ENCODE results near the gene AKAP8L. TPM values are rescaled to one million over a fixed set of nuclear protein-coding genes. Genes with fewer than 3 reads are reported as not detected.
A peak's percentile ranks its signal among the peaks of the same experiment; 100 is the strongest.

Gene AKAP8L
- total and polyA plus RNA-seq, 2 of the 8 experiments (the other 6 are each of a cell fraction or from before 2014, with no cell fraction given) = 75.1 to 138 TPM

- DNase-seq (ENCODE audit: low read depth in 1 of 2, low spot score in 2 of 2) (no peak), FAIRE-seq (no peak)
- peaks cover 0 to 13% (median 8%) of the 10 kb centered on the region in 4 experiments; a peak in 5 of 7 replicates for H3K4me1 ChIP-seq (replicated peaks in 1 of 4; ENCODE audit: control insufficient read depth in 3 of 4, insufficient read depth in 4 of 4, low read length in 3 of 4)
- H3K56ac ChIP-seq (replicated peaks; ENCODE audit: insufficient read length, low read depth, low read length) = no peak overlapping the region
- no peak overlapping the region for H2AK5ac ChIP-seq (ENCODE audit: low read depth, low read length)
- no peak overlapping the region for H4K5ac ChIP-seq (ENCODE audit: insufficient read length, low read depth, low read length)
- H3K4ac ChIP-seq (replicated peaks; ENCODE audit: insufficient read length, low read depth, low read length) = no peak overlapping the region
- H2BK12ac ChIP-seq (ENCODE audit: low read depth, low read length) = no peak overlapping the region
- H3K79me2 ChIP-seq (ENCODE audit: control insufficient read depth in 1 of 2, insufficient read depth in 2 of 2, low read length in 2 of 2) = no peaks in the 10 kb centered on the region
- no peak overlapping the region for H3K27ac ChIP-seq (ENCODE audit: low read depth, low read length)
- no peak overlapping the region for H2BK15ac ChIP-seq (ENCODE audit: low read length)
- no peak overlapping the region for H4K91ac ChIP-seq (replicated peaks; ENCODE audit: insufficient read length, low read length)
- H3K9ac ChIP-seq (replicated peaks in 1 of 4; ENCODE audit: extremely low read depth in 1 of 4, low read depth in 3 of 4, low read length in 3 of 4) = no peak overlapping the region
- peak overlapping the region; percentile 49 to 82 for H3K4me2 ChIP-seq (ENCODE audit: insufficient read depth in 1 of 2, low read depth in 2 of 2, low read length in 2 of 2)
- peaks cover 20 to 67% (median 54%) of the 10 kb centered on the region in 4 experiments for H3K27me3 ChIP-seq (replicated peaks in 1 of 4; ENCODE audit: control insufficient read depth in 3 of 4, extremely low read depth in 1 of 4, insufficient read depth in 3 of 4, low read length in 3 of 4)
- H3K36me3 ChIP-seq (ENCODE audit: control insufficient read depth in 2 of 4, insufficient read depth in 4 of 4, low read length in 3 of 4) = no peaks in the 10 kb centered on the region; a peak in 1 of 8 replicates
- POLR2A ChIA-PET (ENCODE audit: partially characterized antibody) = interaction anchor here (0.7 to 1.1 kb wide), 2 partner anchors 37 to 39 kb away, joined by 3 read pairs; partner anchors contain the start of gene AKAP8L
- no peak overlapping the region for H2BK5ac ChIP-seq (ENCODE audit: low read depth, low read length)
- H3K4me3 ChIP-seq (ENCODE audit: extremely low read depth in 1 of 4, insufficient read depth in 2 of 4, low read depth in 3 of 4, low read length in 4 of 4) = peak overlapping the region in 3 of 4 experiments; percentile 26 to 61 (median 29); a peak in 5 of 8 replicates
- H2AFZ ChIP-seq (ENCODE audit: low read length) = 0 out of 2 replicates have a peak overlapping the region, but pooled peaks have one; percentile 28
- H3K23ac ChIP-seq (ENCODE audit: insufficient read length) = no peak overlapping the region
- H3K18ac ChIP-seq (ENCODE audit: extremely low read depth, low read length) = no peak overlapping the region
- H2BK20ac ChIP-seq (ENCODE audit: low read length) = no peak overlapping the region
- H3K23me2 ChIP-seq (ENCODE audit: low read depth, low read length) = peaks cover 8% of the 10 kb centered on the region; the same call in 1 of the 2 replicates
- 34% methylated on average over 42 of the region's 54 CpGs; no CpG with 5 or more reads in 1 of the 2 experiments for WGBS, 2 experiments (ENCODE audit: extremely low coverage in 1 of 2, insufficient coverage in 1 of 2, insufficient read length in 1 of 2, insufficient replicate concordance in 2 of 2, low coverage in 1 of 2, low lambda C conversion rate in 2 of 2, missing lambda C conversion rate in 1 of 2)
- no peaks in the 10 kb centered on the region for H3K79me1 ChIP-seq (ENCODE audit: low read depth, low read length)
- H3K9me3 ChIP-seq (ENCODE audit: insufficient read depth in 2 of 2, low read depth in 1 of 2, low read length in 1 of 2) = no peaks in the 10 kb centered on the region
- CTCF ChIA-PET (ENCODE audit: partially characterized antibody) = interaction anchor here (1.1 to 2.1 kb wide), 4 partner anchors 37 to 365 kb away, joined by 3 to 11 read pairs (median 6); partner anchors contain the start of gene AKAP8L
- peaks cover 0 to 7% of the 10 kb centered on the region in 2 experiments for H4K20me1 ChIP-seq (replicated peaks in 1 of 2; ENCODE audit: control insufficient read depth in 1 of 2, insufficient read depth in 2 of 2, low read length in 2 of 2)
- peak overlapping the region; percentile 60; the same call in 1 of the 2 replicates for H4K8ac ChIP-seq (ENCODE audit: extremely low read depth, insufficient read depth, low read length)
- no peak overlapping the region for H3K14ac ChIP-seq (ENCODE audit: insufficient read length)
- no peak overlapping the region for H2BK120ac ChIP-seq (replicated peaks; ENCODE audit: low read depth, low read length)
- TF ChIP-seq YY1 (IDR thresholded peaks at IDR 0.05; ENCODE audit: low read depth, low read length) = no peak
- TF ChIP-seq BRCA1 (IDR thresholded peaks at IDR 0.05; ENCODE audit: low read depth, low read length) = no peak
- no peak for TF ChIP-seq TAF7 (optimal IDR thresholded peaks at IDR 0.05; ENCODE audit: borderline replicate concordance, low read depth, low read length)
- TF ChIP-seq, protein P1, sequence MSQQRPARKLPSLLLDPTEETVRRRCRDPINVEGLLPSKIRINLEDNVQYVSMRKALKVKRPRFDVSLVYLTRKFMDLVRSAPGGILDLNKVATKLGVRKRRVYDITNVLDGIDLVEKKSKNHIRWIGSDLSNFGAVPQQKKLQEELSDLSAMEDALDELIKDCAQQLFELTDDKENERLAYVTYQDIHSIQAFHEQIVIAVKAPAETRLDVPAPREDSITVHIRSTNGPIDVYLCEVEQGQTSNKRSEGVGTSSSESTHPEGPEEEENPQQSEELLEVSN (IDR thresholded peaks at IDR 0.05) = no peak
- TF ChIP-seq POU5F1 (IDR thresholded peaks at IDR 0.05; ENCODE audit: low read depth, low read length) = no peak
- TF ChIP-seq SUZ12 (IDR thresholded peaks at IDR 0.05; ENCODE audit: low read length) = peak; percentile 92
- TF ChIP-seq KDM4A (IDR thresholded peaks at IDR 0.05; ENCODE audit: low read depth, low read length, severe bottlenecking) = peak; percentile 39
- TF ChIP-seq EGR1 (IDR thresholded peaks at IDR 0.05; ENCODE audit: borderline replicate concordance, low read depth, low read length) = no peak
- TF ChIP-seq MAX (IDR thresholded peaks at IDR 0.05) = no peak
- TF ChIP-seq BCL11A (IDR thresholded peaks at IDR 0.05; ENCODE audit: low read depth in 2 of 2, low read length in 2 of 2) = no peak
These were observed 39.1 kb upstream of the AKAP8L start for GRCh38 chr19:15457701-15458484.

Data from H1 (cell line).